HG03064 (cell line): ENCODE data around the gene PRIM1.
"Not testable (repeated sequence)": the region's sequence is repeated elsewhere in the genome, so short reads cannot be mapped to it uniquely, and the experiment has no call there.

ENCODE experiments used
- ATAC-seq: cut with Tn5 transposase; IDR thresholded peaks from one replicate; pipeline ENCODE4 v1.9.1; 2021; ENCODE audit warnings: low read depth; ENCODE audit not compliant: unreplicated experiment

Gene PRIM1

GRCh38 chr12:56720731-56721151 is 31.4 kb downstream of the PRIM1 start:
- ATAC-seq: no peak

GRCh38 chr12:56719056-56719455 is 33.1 kb downstream of the PRIM1 start:
- no peak for ATAC-seq

GRCh38 chr12:56718636-56719035 is 33.5 kb downstream of the PRIM1 start:
- ATAC-seq: no peak

- no peak for ATAC-seq
These were observed 34.0 kb downstream of the PRIM1 start for GRCh38 chr12:56718149-56718548.

- no peak for ATAC-seq
These were observed 34.9 kb downstream of the PRIM1 start for GRCh38 chr12:56716933-56717880.

GRCh38 chr12:56716458-56716857 is 35.7 kb downstream of the PRIM1 start:
- no peak for ATAC-seq

- ATAC-seq: no peak
These were observed 36.3 kb downstream of the PRIM1 start for GRCh38 chr12:56715798-56716197.

- ATAC-seq: no peak
These were observed 37.6 kb downstream of the PRIM1 start for GRCh38 chr12:56714431-56714929.

GRCh38 chr12:56713345-56713744 is 38.8 kb downstream of the PRIM1 start:
- ATAC-seq: no peak

- ATAC-seq: no peak
These were observed 42.3 kb downstream of the PRIM1 start for GRCh38 chr12:56709759-56710376.

GRCh38 chr12:56704522-56704921 is 47.6 kb downstream of the PRIM1 start:
- ATAC-seq: not testable (repeated sequence)

- no peak for ATAC-seq
These were observed 53.0 kb downstream of the PRIM1 start for GRCh38 chr12:56699020-56699661.

- no peak for ATAC-seq
These were observed 56.6 kb downstream of the PRIM1 start for GRCh38 chr12:56695327-56696101.

GRCh38 chr12:56694161-56694560 is 58.0 kb downstream of the PRIM1 start:
- ATAC-seq: no peak

GRCh38 chr12:56688846-56689109 is 63.3 kb downstream of the PRIM1 start:
- ATAC-seq: no peak

- ATAC-seq: peak; percentile 51
These were observed 63.8 kb downstream of the PRIM1 start, which contains the start of gene PTGES3 for GRCh38 chr12:56688129-56688845. TSS of gene PTGES3 (minus strand) at chr12:56688284. CDS start at chr12:56687999, 285 bp downstream.

- peak; percentile 7 for ATAC-seq
These were observed 64.6 kb downstream of the PRIM1 start for GRCh38 chr12:56687223-56688128.

- no peak for ATAC-seq
These were observed 67.3 kb downstream of the PRIM1 start for GRCh38 chr12:56684745-56685359.
